ENCODE data around the gene YIPF2.
A peak's percentile ranks its signal among the peaks of the same experiment; 100 is the strongest.

The YIPF2 gene

GRCh38 chr19:10966809-10967208, 38.4 kb upstream of the YIPF2 start:
- no peak for TF ChIP-seq CTCF (IDR thresholded peaks at IDR 0.05; ENCODE audit: low read length, missing control alignments)
- H3K4me3 ChIP-seq (replicated peaks; ENCODE audit: low read depth, low read length), result no peak overlapping the region
- no peak for DNase-seq (ENCODE audit: low read depth)

- H3K4me3 ChIP-seq (replicated peaks; ENCODE audit: low read depth, low read length), result no peak overlapping the region
- no peak for DNase-seq (ENCODE audit: low read depth)
- TF ChIP-seq CTCF (IDR thresholded peaks at IDR 0.05; ENCODE audit: low read length, missing control alignments), result no peak
These were observed 37.0 kb upstream of the YIPF2 start for GRCh38 chr19:10965398-10965797.

DNA sequence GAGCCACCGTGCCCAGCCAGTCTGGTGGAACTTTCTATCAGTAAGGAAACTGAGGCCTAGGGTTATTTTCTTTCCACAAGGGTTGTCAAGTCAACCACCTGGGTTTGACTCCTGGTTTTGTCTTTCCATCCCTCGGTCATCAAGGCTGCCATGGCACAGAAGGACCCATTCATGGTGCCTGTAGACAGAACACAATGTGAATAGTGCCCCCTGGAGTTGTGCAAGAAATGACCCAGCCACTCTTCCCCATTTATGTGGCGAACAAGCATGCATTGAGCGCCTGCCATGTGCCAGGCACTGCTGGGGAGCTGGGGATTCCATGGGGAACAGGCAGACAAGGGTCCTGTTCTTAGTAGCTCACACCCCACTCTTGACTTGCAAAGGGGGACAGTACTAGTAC, 36.5 kb upstream of the YIPF2 start:
- H3K4me3 ChIP-seq (replicated peaks; ENCODE audit: low read depth, low read length), result no peak overlapping the region
- DNase-seq (ENCODE audit: low read depth), result no peak
- TF ChIP-seq CTCF (IDR thresholded peaks at IDR 0.05; ENCODE audit: low read length, missing control alignments), result no peak

GRCh38 chr19:10963865-10964264, 35.4 kb upstream of the YIPF2 start:
- no peak overlapping the region for H3K4me3 ChIP-seq (replicated peaks; ENCODE audit: low read depth, low read length)
- no peak for DNase-seq (ENCODE audit: low read depth)
- no peak for TF ChIP-seq CTCF (IDR thresholded peaks at IDR 0.05; ENCODE audit: low read length, missing control alignments)

DNA sequence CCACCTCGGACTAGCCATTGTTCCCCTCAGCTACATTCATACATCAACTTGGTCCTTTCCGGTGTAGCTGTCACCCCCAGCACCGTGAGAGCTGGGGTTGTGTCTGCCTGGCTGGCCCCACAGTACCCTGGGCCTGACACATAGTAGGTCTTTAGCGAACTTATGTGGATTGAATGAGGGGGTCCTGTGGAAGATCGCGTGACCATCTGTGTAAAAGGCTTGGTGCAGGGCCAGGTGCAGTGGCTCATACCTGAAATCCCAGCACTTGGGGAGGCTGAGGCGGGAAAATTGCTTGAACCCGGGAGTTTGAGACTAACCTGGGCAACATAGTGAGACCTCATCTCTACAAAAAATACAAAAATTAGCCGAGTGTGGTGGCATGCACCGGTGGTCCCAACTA, 34.4 kb upstream of the YIPF2 start:
- H3K4me3 ChIP-seq (replicated peaks; ENCODE audit: low read depth, low read length), result no peak overlapping the region
- TF ChIP-seq CTCF (IDR thresholded peaks at IDR 0.05; ENCODE audit: low read length, missing control alignments), result no peak
- no peak for DNase-seq (ENCODE audit: low read depth)

- peak; percentile 30 for DNase-seq (ENCODE audit: low read depth)
- TF ChIP-seq CTCF (IDR thresholded peaks at IDR 0.05; ENCODE audit: low read length, missing control alignments), result no peak
- peak overlapping the region; percentile 78 for H3K4me3 ChIP-seq (replicated peaks; ENCODE audit: low read depth, low read length)
These were observed 32.8 kb upstream of the YIPF2 start for GRCh38 chr19:10961073-10961860.

Measured in fibroblast of pulmonary artery (primary cell).